CD14-positive monocyte (primary cell): ENCODE results near the gene TMEM135. TPM values are rescaled to one million over a fixed set of nuclear protein-coding genes. Genes with fewer than 3 reads are reported as not detected.

ENCODE experiments used
- DNase-seq, 3 donors: peaks; one replicate each; pipeline ENCODE4 v3.0.0-alpha.2; 2011 to 2022
- H2AFZ ChIP-seq: 2 replicates; pipeline ENCODE4 v1.6.0; 2012; ENCODE audit warnings: mild to moderate bottlenecking, low read depth, low read length, inconsistent platforms; ENCODE audit not compliant: insufficient read depth, poor library complexity, severe bottlenecking
- H3K27ac ChIP-seq, 2 donors: 1 replicate in 1 of 2; 2 replicates in 1 of 2; pipeline ENCODE4 v1.5.1; 2012 to 2013; ENCODE audit warnings: low read length in 2 of 2, control low read depth in 1 of 2, inconsistent platforms in 1 of 2, low read depth in 1 of 2, mild to moderate bottlenecking in 1 of 2
- H3K27me3 ChIP-seq, 2 donors: one replicate each; pipeline versions ENCODE4 v1.6.0 to v1.6.1; 2011 to 2013; ENCODE audit warnings: low read length in 2 of 2; ENCODE audit not compliant: control insufficient read depth in 2 of 2, insufficient read depth in 2 of 2
- H3K36me3 ChIP-seq, 2 donors: replicated peaks in 1 of 2; 1 replicate in 1 of 2; 2 replicates in 1 of 2; pipeline versions ENCODE4 v1.5.1 to v1.6.1; 2012 to 2013; ENCODE audit warnings: low read length in 2 of 2, control low read depth in 1 of 2, inconsistent platforms in 1 of 2, mild to moderate bottlenecking in 1 of 2; ENCODE audit not compliant: insufficient read depth in 2 of 2, control insufficient read depth in 1 of 2
- H3K4me1 ChIP-seq, 2 donors: 1 replicate in 1 of 2; 2 replicates in 1 of 2; pipeline versions ENCODE4 v1.5.1 to v1.6.1; 2012 to 2013; ENCODE audit warnings: low read length in 2 of 2, control low read depth in 1 of 2, inconsistent platforms in 1 of 2, mild to moderate bottlenecking in 1 of 2, moderate library complexity in 1 of 2; ENCODE audit not compliant: insufficient read depth in 2 of 2, control insufficient read depth in 1 of 2
- H3K4me2 ChIP-seq: replicated peaks from 2 replicates; pipeline ENCODE3; 2012; ENCODE audit warnings: low read length, moderate library complexity, mild to moderate bottlenecking; ENCODE audit not compliant: poor library complexity, severe bottlenecking; ENCODE audit errors: extremely low read depth
- H3K4me3 ChIP-seq, 3 experiments: fragments of 200-600 bp in 1 of 3; sonication (generic) in 1 of 3; replicated peaks in 1 of 3; 1 replicate in 2 of 3; 2 replicates in 1 of 3; pipeline ENCODE4 v1.5.1; 2011 to 2013; ENCODE audit warnings: low read length in 3 of 3, mild to moderate bottlenecking in 3 of 3, control low read depth in 2 of 3, low read depth in 2 of 3, inconsistent platforms in 1 of 3, moderate library complexity in 1 of 3
- H3K79me2 ChIP-seq: 2 replicates; pipeline ENCODE4 v1.6.0; 2012; ENCODE audit warnings: mild to moderate bottlenecking, control low read depth, inconsistent platforms, low read length, moderate library complexity; ENCODE audit not compliant: insufficient read depth
- H3K9ac ChIP-seq: 2 replicates; pipeline ENCODE4 v1.6.0; 2017; ENCODE audit warnings: low read length, mild to moderate bottlenecking; ENCODE audit not compliant: insufficient read depth, poor library complexity, severe bottlenecking
- H3K9me3 ChIP-seq, 2 donors: replicated peaks in 1 of 2; 1 replicate in 1 of 2; 2 replicates in 1 of 2; pipeline versions ENCODE4 v1.5.1 to v1.6.1; 2012 to 2013; ENCODE audit warnings: low read length in 2 of 2, control low read depth in 1 of 2; ENCODE audit not compliant: control insufficient read depth in 1 of 2, insufficient read depth in 1 of 2
- H4K20me1 ChIP-seq: 2 replicates; pipeline ENCODE4 v1.6.0; 2012; ENCODE audit warnings: mild to moderate bottlenecking, low read length, control low read depth, moderate library complexity; ENCODE audit not compliant: insufficient read depth
- H3K27ac Mint-ChIP-seq, 7 donors: one replicate each; pipeline ENCODE4 v1.8.0; 2020; ENCODE audit warnings: mild to moderate bottlenecking in 7 of 7, mixed read lengths in 7 of 7, moderate library complexity in 6 of 7, inconsistent platforms in 2 of 7
- H3K27me3 Mint-ChIP-seq, 3 donors: one replicate each; pipeline ENCODE4 v1.8.0; 2021 to 2022; ENCODE audit warnings: low read depth in 3 of 3, mild to moderate bottlenecking in 3 of 3, mixed read lengths in 3 of 3, moderate library complexity in 3 of 3, inconsistent platforms in 1 of 3
- H3K36me3 Mint-ChIP-seq, 2 donors: one replicate each; pipeline ENCODE4 v1.8.0; 2020; ENCODE audit warnings: mixed read lengths in 2 of 2, inconsistent platforms in 1 of 2, mild to moderate bottlenecking in 1 of 2
- H3K4me1 Mint-ChIP-seq: one replicate; pipeline ENCODE4 v1.8.0; 2020; ENCODE audit warnings: mild to moderate bottlenecking, mixed read lengths
- H3K4me3 Mint-ChIP-seq, 2 donors: one replicate each; pipeline ENCODE4 v1.8.0; 2020; ENCODE audit warnings: mild to moderate bottlenecking in 2 of 2, mixed read lengths in 2 of 2, moderate library complexity in 1 of 2
- H3K9me3 Mint-ChIP-seq, 7 donors: one replicate each; pipeline ENCODE4 v1.8.0; 2020 to 2022; ENCODE audit warnings: mixed read lengths in 7 of 7, mild to moderate bottlenecking in 6 of 7, moderate library complexity in 6 of 7, inconsistent platforms in 2 of 7
- CTCF ChIP-seq: fragments of 200-600 bp; IDR thresholded peaks from one replicate; pipeline ENCODE4 v1.8.0; 2022; ENCODE audit warnings: antibody characterized with exemption, mild to moderate bottlenecking
- WGBS: methylation state at CpG from one replicate; pipeline ENCODE4 v1.1.5; 2013; ENCODE audit warnings: missing lambda C conversion rate; ENCODE audit not compliant: insufficient coverage; 5-methylcytosine and 5-hydroxymethylcytosine counted together
- intact Hi-C, 2 donors: fragments of 100-400 bp; cut with micrococcal nuclease; formaldehyde crosslinking; loops; one replicate each; pipeline versions ENCODE4 v1.15.0 to v1.15.1; 2023
- polyA plus RNA-seq, 3 donors: library from polyadenylated mRNA; depleted of rRNA in 1 of 3; unstranded in 2 of 3; stranded (reverse) in 1 of 3; fragments of 300-500 nt in 2 of 3; fragments of >200 nt in 1 of 3; fragmentation: Illumina TruSeq in 2 of 3; gene quantifications; 1 replicate in 2 of 3; 2 replicates in 1 of 3; pipeline ENCODE4 v1.2.3, GENCODE V29; 2012 to 2021

TMEM135 gene
- polyA plus RNA-seq, 3 donors, result 2.7 to 8.4 (median 5.9) TPM

GRCh38 chr11:87322568-87322967, 284.8 kb downstream of the TMEM135 start:
- WGBS, result no CpG with 5 or more reads among the region's 1 CpG
- H3K9me3 Mint-ChIP-seq, result peaks cover 0 to 2% (median 0%) of the 10 kb centered on the region in 7 donors
- no peaks in the 10 kb centered on the region for H3K4me1 Mint-ChIP-seq
- no peak for DNase-seq
- no peak overlapping the region for H3K4me2 ChIP-seq
- TF ChIP-seq CTCF, result no peak
- no peak overlapping the region for H3K4me3 Mint-ChIP-seq
- no peaks in the 10 kb centered on the region for H4K20me1 ChIP-seq
- no peak overlapping the region for H2AFZ ChIP-seq
- H3K36me3 ChIP-seq, result peaks cover 3 to 9% of the 10 kb centered on the region in 2 donors
- no peak overlapping the region for H3K27ac ChIP-seq
- intact Hi-C loops, result no loop called here
- H3K9me3 ChIP-seq, result no peaks in the 10 kb centered on the region
- no peaks in the 10 kb centered on the region for H3K4me1 ChIP-seq
- peaks cover 6 to 17% of the 10 kb centered on the region in 2 donors for H3K36me3 Mint-ChIP-seq
- no peaks in the 10 kb centered on the region for H3K27me3 Mint-ChIP-seq
- no peaks in the 10 kb centered on the region for H3K27me3 ChIP-seq
- no peak overlapping the region for H3K9ac ChIP-seq
- no peak overlapping the region for H3K27ac Mint-ChIP-seq
- H3K79me2 ChIP-seq, result no peaks in the 10 kb centered on the region
- H3K4me3 ChIP-seq, result no peak overlapping the region

GRCh38 chr11:87323899-87324298, 286.2 kb downstream of the TMEM135 start:
- peaks cover 5 to 13% of the 10 kb centered on the region in 2 donors for H3K36me3 Mint-ChIP-seq
- peaks cover 0 to 3% (median 0%) of the 10 kb centered on the region in 7 donors for H3K9me3 Mint-ChIP-seq
- intact Hi-C loops, result no loop called here
- Histone ChIP-seq H2AFZ (no peak overlapping the region), H3K4me3 (no peak overlapping the region), H4K20me1 (no peaks in the 10 kb centered on the region), H3K27me3 (no peaks in the 10 kb centered on the region), H3K9ac (no peak overlapping the region), H3K79me2 (no peaks in the 10 kb centered on the region), H3K4me2 (no peak overlapping the region), H3K4me1 (no peaks in the 10 kb centered on the region), H3K9me3 (no peaks in the 10 kb centered on the region), H3K36me3 (peaks cover 3 to 9% of the 10 kb centered on the region in 2 donors), H3K27ac (no peak overlapping the region)
- WGBS, result 100% methylated on average over 1 of the region's 5 CpGs
- H3K4me3 Mint-ChIP-seq, result no peak overlapping the region
- H3K27me3 Mint-ChIP-seq, result no peaks in the 10 kb centered on the region
- H3K4me1 Mint-ChIP-seq, result no peaks in the 10 kb centered on the region
- H3K27ac Mint-ChIP-seq, result peak overlapping the region in 1 of 7 donors; percentile 57
- no peak for DNase-seq
- no peak for TF ChIP-seq CTCF
